ENCODE data around the gene SERPINF2. TPM values are rescaled to one million over a fixed set of nuclear protein-coding genes. Genes with fewer than 3 reads are reported as not detected.
"Not testable (repeated sequence)": the region's sequence is repeated elsewhere in the genome, so short reads cannot be mapped to it uniquely, and the experiment has no call there.

The SERPINF2 gene
- total RNA-seq, 6 experiments from 2014 or later = not detected

GRCh38 chr17:1797323-1797722, 54.7 kb downstream of the SERPINF2 start:
- no peaks in the 10 kb centered on the region for H3K4me1 Mint-ChIP-seq (ENCODE audit: low read depth)
- no peak for TF ChIP-seq CTCF (IDR thresholded peaks at IDR 0.05)
- no peak for DNase-seq
- H3K36me3 Mint-ChIP-seq (ENCODE audit: low read depth) = 0 out of 2 replicates have a peak, but pooled peaks cover 4% of the 10 kb centered on the region
- H3K27me3 Mint-ChIP-seq (ENCODE audit: insufficient read depth) = no peaks in the 10 kb centered on the region
- H3K4me3 Mint-ChIP-seq = no peak overlapping the region
- no peaks in the 10 kb centered on the region for H3K9me3 Mint-ChIP-seq
- no peak overlapping the region for H3K27ac Mint-ChIP-seq

- DNase-seq, H3K9me3 Mint-ChIP-seq, H3K4me3 Mint-ChIP-seq: not testable (repeated sequence)
Observed at GRCh38 chr17:1797846-1798245, 55.2 kb downstream of the SERPINF2 start.

GRCh38 chr17:1800240-1800639, 57.6 kb downstream of the SERPINF2 start:
- no peak for DNase-seq
- 0 out of 2 replicates have a peak, but pooled peaks cover 9% of the 10 kb centered on the region for H3K36me3 Mint-ChIP-seq (ENCODE audit: low read depth)

More at GRCh38 chr17:1797846-1798245, 55.2 kb downstream of the SERPINF2 start:
- not testable (repeated sequence) for H3K36me3 Mint-ChIP-seq (ENCODE audit: low read depth); H3K27ac Mint-ChIP-seq; H3K27me3 Mint-ChIP-seq (ENCODE audit: insufficient read depth); H3K4me1 Mint-ChIP-seq (ENCODE audit: low read depth)

GRCh38 chr17:1800712-1801111, 58.0 kb downstream of the SERPINF2 start:
- no peak for DNase-seq
- Mint-ChIP-seq H3K27ac (no peak overlapping the region), H3K36me3 (ENCODE audit: low read depth) (0 out of 2 replicates have a peak, but pooled peaks cover 9% of the 10 kb centered on the region), H3K4me3 (no peak overlapping the region), H3K9me3 (no peaks in the 10 kb centered on the region), H3K4me1 (ENCODE audit: low read depth) (no peaks in the 10 kb centered on the region), H3K27me3 (ENCODE audit: insufficient read depth) (no peaks in the 10 kb centered on the region; the same call in 1 of the 2 replicates)
- no peak for TF ChIP-seq CTCF (IDR thresholded peaks at IDR 0.05)

More at GRCh38 chr17:1800240-1800639, 57.6 kb downstream of the SERPINF2 start:
- H3K9me3 Mint-ChIP-seq = no peaks in the 10 kb centered on the region
- TF ChIP-seq CTCF (IDR thresholded peaks at IDR 0.05) = no peak
- H3K27ac Mint-ChIP-seq = no peak overlapping the region
- no peak overlapping the region for H3K4me3 Mint-ChIP-seq
- no peaks in the 10 kb centered on the region for H3K4me1 Mint-ChIP-seq (ENCODE audit: low read depth)
- H3K27me3 Mint-ChIP-seq (ENCODE audit: insufficient read depth) = no peaks in the 10 kb centered on the region; the same call in 1 of the 2 replicates

GRCh38 chr17:1802429-1802828, 59.8 kb downstream of the SERPINF2 start:
- H3K36me3 Mint-ChIP-seq (ENCODE audit: low read depth) = peaks cover 5% of the 10 kb centered on the region; the same call in 1 of the 2 replicates
- no peak for DNase-seq
- H3K9me3 Mint-ChIP-seq = no peaks in the 10 kb centered on the region
- no peak overlapping the region for H3K27ac Mint-ChIP-seq
- no peaks in the 10 kb centered on the region for H3K4me1 Mint-ChIP-seq (ENCODE audit: low read depth)
- H3K27me3 Mint-ChIP-seq (ENCODE audit: insufficient read depth) = no peaks in the 10 kb centered on the region; the same call in 1 of the 2 replicates
- H3K4me3 Mint-ChIP-seq = no peak overlapping the region
- TF ChIP-seq CTCF (IDR thresholded peaks at IDR 0.05) = no peak

- Mint-ChIP-seq H3K4me3 (no peak overlapping the region), H3K27ac (no peak overlapping the region; the same call in 1 of the 2 replicates), H3K36me3 (ENCODE audit: low read depth) (peaks cover 4% of the 10 kb centered on the region; the same call in 1 of the 2 replicates), H3K4me1 (ENCODE audit: low read depth) (no peaks in the 10 kb centered on the region), H3K27me3 (ENCODE audit: insufficient read depth) (no peaks in the 10 kb centered on the region; the same call in 1 of the 2 replicates), H3K9me3 (no peaks in the 10 kb centered on the region)
- TF ChIP-seq CTCF (IDR thresholded peaks at IDR 0.05) = no peak
- DNase-seq = no peak
Observed at GRCh38 chr17:1803280-1803679, 60.6 kb downstream of the SERPINF2 start.

Other genes starting within 250 kb of the SERPINF2 start
- gene INPP5K, start 226.3 kb upstream of the SERPINF2 start, total RNA-seq (2021; fragmentation: NEBNext Ultra II Directional; extraction: Animal tissue kit (Norgen Biotek cat#: 25700)) = 10 to 100 TPM; 18.2 to 23.5 (median 20.3) TPM
- 10 to 100 TPM; 59.5 to 75.9 (median 67.7) TPM for gene PITPNA, start 180.1 kb upstream of the SERPINF2 start, total RNA-seq (2021; fragmentation: NEBNext Ultra II Directional; extraction: Animal tissue kit (Norgen Biotek cat#: 25700))
- gene SLC43A2, start 114.0 kb upstream of the SERPINF2 start, total RNA-seq (2021; fragmentation: NEBNext Ultra II Directional; extraction: Animal tissue kit (Norgen Biotek cat#: 25700)) = 10 to 100 TPM in 1 of 6 experiments, 1 to 10 TPM in 5; 6.4 to 11.2 (median 6.9) TPM
- under 1 TPM; 0.09 to 0.38 (median 0.21) TPM for gene SCARF1, start 97.1 kb upstream of the SERPINF2 start, total RNA-seq (2021; fragmentation: NEBNext Ultra II Directional; extraction: Animal tissue kit (Norgen Biotek cat#: 25700))
- gene RILP, start 93.0 kb upstream of the SERPINF2 start, total RNA-seq (2021; fragmentation: NEBNext Ultra II Directional; extraction: Animal tissue kit (Norgen Biotek cat#: 25700)) = 1 to 10 TPM; 4.6 to 6.5 (median 5.0) TPM
- 100 to 1,000 TPM; 224 to 285 (median 248) TPM for gene PRPF8, start 58.0 kb upstream of the SERPINF2 start, total RNA-seq (2021; fragmentation: NEBNext Ultra II Directional; extraction: Animal tissue kit (Norgen Biotek cat#: 25700))
- 1 to 10 TPM; 2.7 to 3.8 (median 3.2) TPM for gene TLCD2, start 32.5 kb upstream of the SERPINF2 start, total RNA-seq (2021; fragmentation: NEBNext Ultra II Directional; extraction: Animal tissue kit (Norgen Biotek cat#: 25700))
- 10 to 100 TPM; 12.5 to 18.1 (median 13.2) TPM for gene WDR81, start 18.2 kb upstream of the SERPINF2 start, total RNA-seq (2021; fragmentation: NEBNext Ultra II Directional; extraction: Animal tissue kit (Norgen Biotek cat#: 25700))
- gene SERPINF1, start 19.2 kb downstream of the SERPINF2 start, total RNA-seq (2021; fragmentation: NEBNext Ultra II Directional; extraction: Animal tissue kit (Norgen Biotek cat#: 25700)) = 10 to 100 TPM; 12.0 to 46.8 (median 13.2) TPM
- gene SMYD4, start 87.0 kb downstream of the SERPINF2 start, total RNA-seq (2021; fragmentation: NEBNext Ultra II Directional; extraction: Animal tissue kit (Norgen Biotek cat#: 25700)) = 10 to 100 TPM in 1 of 6 experiments, 1 to 10 TPM in 5; 6.3 to 10.3 (median 8.7) TPM
- gene RPA1, start 87.1 kb downstream of the SERPINF2 start, total RNA-seq (2021; fragmentation: NEBNext Ultra II Directional; extraction: Animal tissue kit (Norgen Biotek cat#: 25700)) = 100 to 1,000 TPM in 4 of 6 experiments, 10 to 100 TPM in 2; 83.2 to 111 (median 108) TPM

All from HFFc6 (cell line).